GM19438 (cell line): ENCODE results near the gene AMD1.
"Not testable (repeated sequence)": the region's sequence is repeated elsewhere in the genome, so short reads cannot be mapped to it uniquely, and the experiment has no call there.

Source experiments
- ATAC-seq: cut with Tn5 transposase; IDR thresholded peaks from one replicate; pipeline ENCODE4 v1.9.1; 2021; ENCODE audit warnings: low read depth; ENCODE audit not compliant: unreplicated experiment

Gene AMD1

DNA sequence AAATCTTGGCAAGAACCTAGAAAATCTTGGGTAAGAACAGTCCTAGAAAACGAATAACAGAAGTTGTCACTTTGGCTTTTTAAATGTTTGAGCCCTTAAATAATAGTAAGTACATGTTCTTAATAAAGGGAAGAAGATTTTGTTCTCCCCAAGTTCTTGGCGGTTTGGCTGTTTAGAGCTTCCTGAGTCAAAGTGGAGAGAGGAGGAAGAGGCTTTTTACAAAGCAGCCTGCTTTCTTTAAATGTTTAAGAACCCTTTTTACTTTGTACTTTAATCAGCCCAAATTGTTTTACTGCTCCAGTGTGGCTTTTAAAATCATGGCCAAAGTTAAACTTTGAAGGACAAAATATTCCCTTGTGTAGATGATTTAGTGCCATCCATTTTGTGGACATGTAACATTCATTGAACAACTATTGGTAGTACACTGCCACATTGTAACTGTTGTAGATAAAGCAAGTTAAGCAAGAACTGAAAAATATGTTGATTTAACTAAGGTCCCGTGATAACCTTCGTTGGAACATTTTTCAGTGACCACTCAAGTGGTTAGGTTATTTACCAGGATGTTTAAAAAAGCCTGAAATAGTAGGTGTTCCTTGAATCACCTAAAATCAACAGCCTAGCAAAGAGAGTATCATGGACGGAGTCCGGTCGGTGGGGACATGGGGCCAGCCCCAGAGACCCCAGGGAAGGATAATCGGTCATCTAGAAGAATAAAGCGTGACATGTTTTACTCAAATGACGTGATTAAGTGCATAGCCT is 2.4 kb downstream of the AMD1 start:
- no peak for ATAC-seq

- no peak for ATAC-seq
Measured at GRCh38 chr6:110877569-110877968, 3.0 kb downstream of the AMD1 start.

DNA sequence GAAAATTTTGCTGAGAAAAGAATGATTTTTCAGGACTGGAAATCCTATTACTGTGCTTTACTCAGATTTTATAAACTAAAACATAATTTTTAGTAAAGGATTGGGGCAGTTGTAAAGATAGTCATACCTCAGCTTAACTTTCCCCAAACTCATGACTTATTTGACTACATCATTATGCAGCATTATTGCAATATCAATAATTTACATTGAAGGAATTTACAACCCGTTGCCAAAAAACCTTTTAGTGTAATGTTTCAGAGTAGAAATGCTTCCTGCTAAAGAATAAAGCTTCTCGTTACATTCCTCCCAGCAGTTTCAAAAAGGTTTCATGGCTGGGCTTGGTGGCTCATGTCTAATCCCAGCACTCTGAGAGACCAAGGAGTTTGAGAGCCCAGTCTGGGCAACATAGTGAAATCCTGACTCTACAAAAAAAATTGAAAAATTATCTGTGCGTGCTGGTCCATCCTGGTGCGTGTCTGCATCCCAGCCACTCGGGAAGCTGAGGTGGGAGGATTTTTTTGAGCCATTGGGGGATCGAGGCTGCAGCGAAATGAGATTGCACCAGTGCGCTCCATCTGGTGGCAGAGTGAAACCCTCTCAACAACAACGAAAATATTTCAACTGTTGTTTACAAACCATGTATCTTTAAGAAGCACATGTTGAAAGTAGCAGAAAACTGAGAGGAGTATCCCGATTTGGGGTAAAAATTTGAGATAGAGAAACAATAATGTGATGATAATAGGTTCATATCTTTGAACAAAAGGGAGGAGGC is 4.4 kb downstream of the AMD1 start:
- no peak for ATAC-seq

DNA sequence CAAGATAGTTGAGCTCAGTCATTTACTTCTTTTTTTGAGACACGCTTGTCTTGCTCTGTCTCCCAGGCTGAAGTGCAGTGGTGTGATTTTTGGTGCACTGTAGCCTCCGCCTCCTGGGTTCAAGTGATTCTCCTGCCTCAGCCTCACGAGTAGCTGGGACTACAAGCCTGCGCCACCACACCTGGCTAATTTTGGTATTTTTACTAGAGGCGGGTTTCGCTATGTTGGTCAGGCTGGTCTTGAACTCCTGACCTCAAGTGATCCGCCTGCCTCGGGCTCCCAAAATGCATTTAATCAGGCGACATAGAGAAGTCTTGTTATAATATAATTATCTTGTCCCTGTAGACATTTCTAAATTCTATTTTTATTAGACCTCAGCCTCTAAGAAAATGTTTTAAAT is 6.1 kb downstream of the AMD1 start:
- ATAC-seq = no peak

GRCh38 chr6:110881546-110882273 is 7.1 kb downstream of the AMD1 start:
- no peak for ATAC-seq

DNA sequence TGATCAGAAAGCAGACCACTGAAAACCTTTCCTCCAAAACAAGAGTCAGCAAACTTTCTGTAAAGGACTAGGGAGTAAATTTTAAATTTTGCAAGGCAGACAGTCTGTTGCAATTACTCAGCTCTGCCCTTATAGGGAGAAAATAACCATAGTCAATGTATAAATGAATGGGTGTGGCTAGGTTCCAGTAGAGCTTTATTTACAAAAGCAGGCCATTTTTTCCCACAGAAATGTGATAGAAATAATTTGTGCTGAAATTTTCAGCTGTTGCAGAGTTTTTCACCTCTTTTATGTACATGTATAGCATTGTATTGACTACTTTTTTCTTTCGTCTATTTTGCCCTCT is 7.7 kb downstream of the AMD1 start:
- ATAC-seq = no peak

GRCh38 chr6:110882824-110883554 is 8.4 kb downstream of the AMD1 start:
- no peak for ATAC-seq

- no peak for ATAC-seq
Measured at GRCh38 chr6:110884321-110884720, 9.7 kb downstream of the AMD1 start.

- ATAC-seq = no peak
Measured at GRCh38 chr6:110885526-110885925, 10.9 kb downstream of the AMD1 start.

- no peak for ATAC-seq
Measured at GRCh38 chr6:110886555-110887167, 12.1 kb downstream of the AMD1 start.

GRCh38 chr6:110890288-110890687 is 15.7 kb downstream of the AMD1 start:
- no peak for ATAC-seq

- no peak for ATAC-seq
Measured at GRCh38 chr6:110895907-110896608, 21.5 kb downstream of the AMD1 start.

GRCh38 chr6:110897433-110897832 is 22.8 kb downstream of the AMD1 start:
- no peak for ATAC-seq

DNA sequence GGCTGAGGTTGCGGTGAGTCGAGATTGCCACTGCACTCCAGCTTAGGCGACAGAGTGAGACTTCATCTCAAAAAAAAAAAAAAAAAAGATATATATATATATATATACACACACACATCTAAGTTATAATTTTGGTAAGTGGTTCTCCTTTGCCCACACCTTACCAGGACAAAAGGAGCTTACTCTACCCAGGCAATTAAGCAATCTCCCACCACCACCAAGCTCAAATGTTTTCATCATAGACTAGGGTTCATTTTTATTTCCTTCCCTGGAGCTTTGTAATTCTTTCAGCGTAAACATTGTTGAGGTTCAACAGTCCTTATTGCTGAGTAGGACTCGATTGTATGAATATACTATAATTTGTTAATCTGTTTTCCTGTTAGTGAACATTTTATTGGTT is 23.5 kb downstream of the AMD1 start:
- ATAC-seq = no peak

- ATAC-seq = no peak
Measured at GRCh38 chr6:110900028-110900598, 25.5 kb downstream of the AMD1 start.

GRCh38 chr6:110901601-110902000 is 27.0 kb downstream of the AMD1 start:
- ATAC-seq = not testable (repeated sequence)

GRCh38 chr6:110902091-110902490 is 27.5 kb downstream of the AMD1 start:
- ATAC-seq = no peak

- not testable (repeated sequence) for ATAC-seq
Measured at GRCh38 chr6:110906273-110906672, 31.7 kb downstream of the AMD1 start.

DNA sequence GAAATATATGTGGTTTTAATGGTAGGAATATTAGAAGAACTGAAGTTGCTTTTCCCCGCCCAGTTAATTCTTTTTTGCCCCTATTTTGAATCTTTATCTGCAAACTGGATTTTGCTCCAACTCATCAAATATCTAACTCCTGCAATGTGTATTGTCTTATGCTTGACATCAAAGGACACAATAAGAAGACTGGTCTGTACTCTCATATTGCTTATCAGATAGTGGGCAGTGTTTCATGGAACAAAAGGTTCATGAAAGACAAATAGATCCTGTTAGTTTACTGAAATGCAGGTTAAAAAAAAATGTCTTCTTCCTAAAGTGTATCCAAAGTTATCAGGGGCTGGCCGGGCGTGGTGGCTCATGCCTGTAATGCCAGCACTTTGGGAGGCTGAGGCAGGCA is 56.2 kb downstream of the AMD1 start:
- no peak for ATAC-seq
